GM21619 (cell line): ENCODE data around the gene PGP.

Experiments
- ATAC-seq: cut with Tn5 transposase; IDR thresholded peaks from one replicate; pipeline ENCODE4 v1.9.1; 2021; ENCODE audit not compliant: unreplicated experiment

PGP gene

DNA sequence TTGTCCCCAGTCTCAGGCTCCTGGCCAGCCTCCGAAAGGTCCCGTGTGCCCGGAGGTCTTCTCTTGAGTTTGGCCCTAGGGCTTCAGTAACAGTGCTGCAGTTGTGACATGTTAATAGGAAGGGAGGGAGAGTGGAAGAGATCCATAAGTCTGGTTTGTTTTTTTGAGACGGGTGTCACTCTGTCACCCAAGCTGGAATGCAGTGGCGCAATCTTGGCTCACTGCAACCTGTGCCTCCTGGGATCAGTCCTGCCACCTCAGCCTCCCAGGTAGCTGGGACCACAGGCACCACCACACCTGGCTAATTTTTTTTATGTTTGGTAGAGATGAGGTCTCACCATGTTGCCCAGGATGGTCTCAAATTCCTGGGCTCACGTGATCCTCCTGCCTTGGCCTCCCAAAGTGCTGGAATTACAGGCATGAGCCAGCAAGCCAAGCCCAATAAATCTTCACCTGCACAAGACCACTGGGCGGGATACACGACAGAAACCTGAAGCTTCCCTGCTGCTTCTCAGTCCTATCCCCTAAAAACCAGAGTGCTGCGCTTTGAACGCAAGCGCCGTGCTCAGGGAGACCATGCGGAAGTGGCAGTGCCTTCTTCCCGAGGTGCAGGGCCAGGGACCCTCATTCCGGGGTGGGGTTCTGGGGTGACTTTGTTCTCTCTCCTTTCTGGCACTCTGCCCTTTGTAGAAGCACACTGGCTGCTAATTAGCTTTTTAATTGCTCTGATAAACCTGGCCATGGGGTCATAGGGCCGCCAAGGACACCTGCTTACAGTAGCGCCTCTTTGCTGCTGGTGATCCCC lies 48.2 kb downstream of the PGP start:
- no peak for ATAC-seq

DNA sequence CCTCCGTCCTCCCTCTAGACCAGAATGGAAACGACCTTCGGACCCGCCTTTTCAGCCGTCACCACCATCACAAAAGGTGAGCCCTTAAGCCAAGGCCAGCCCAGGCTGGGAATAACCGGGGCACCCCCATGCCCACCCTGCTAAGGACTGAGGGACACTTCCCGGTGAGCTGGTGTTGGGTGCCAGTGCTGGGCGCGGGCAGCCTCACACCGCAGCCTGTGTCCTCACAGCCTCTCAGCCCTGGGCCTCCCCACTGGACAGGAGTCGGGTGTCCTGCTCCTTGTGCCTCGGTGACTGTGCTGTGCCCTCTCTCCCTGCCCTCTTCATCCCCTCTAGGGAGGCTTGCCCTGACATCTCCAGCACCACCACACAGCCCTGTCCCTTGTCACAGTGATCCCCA lies 48.8 kb downstream of the PGP start:
- no peak for ATAC-seq

DNA sequence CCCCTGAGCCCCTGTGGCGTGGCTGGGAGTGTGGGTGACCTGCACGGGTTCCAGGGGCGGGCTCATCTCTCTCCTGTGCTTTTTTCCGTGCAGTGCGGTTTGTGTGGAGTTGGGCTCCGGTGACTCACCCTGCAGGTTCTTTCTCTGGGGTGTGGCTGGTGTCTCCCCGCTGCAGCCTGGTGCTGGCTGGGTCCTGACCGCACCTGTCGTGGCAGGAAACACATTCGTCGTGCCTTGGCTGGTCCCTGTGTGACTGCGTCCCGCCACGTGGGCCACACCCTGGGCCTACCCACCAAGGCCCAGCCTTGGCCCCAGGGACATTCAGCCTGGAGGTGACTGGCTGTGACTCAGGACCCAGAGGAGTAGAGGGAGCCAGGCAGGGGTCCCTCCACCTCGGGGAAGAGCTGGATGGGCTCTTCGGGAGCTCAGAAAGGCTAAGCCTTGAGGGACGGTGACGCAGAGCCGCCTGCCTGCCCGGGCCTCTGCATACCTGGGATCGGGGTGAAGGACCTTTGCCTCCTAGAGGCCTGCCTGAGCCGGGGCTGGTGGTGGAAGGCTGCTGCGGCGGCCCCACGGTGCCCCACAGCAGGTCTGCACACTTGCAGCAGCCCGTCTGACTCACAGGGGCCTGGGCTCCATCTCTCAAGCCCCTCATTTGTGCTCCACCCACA lies 51.3 kb downstream of the PGP start:
- no peak for ATAC-seq

DNA sequence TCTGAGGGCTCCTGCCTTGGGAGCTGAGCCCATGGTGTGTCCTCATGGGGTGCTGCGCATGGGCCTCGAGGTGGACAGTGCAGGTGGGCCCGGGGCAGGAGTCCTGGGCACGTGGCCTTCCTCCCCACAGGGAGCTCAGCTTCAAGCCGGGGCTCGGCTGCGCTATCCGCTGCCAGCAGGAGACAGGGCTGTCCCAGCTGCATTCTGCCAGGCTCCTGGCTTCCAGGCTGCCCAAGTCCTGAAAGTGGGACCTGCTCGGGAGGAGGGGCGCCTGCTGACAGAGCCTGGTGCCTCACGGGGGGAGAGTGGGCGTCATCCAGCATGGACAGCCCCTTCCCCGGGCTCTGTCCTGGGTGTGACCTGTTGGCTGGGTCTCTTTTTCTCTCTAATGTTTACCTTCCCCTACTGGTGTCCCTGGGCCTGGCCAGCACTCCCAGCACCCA lies 51.9 kb downstream of the PGP start:
- no peak for ATAC-seq

DNA sequence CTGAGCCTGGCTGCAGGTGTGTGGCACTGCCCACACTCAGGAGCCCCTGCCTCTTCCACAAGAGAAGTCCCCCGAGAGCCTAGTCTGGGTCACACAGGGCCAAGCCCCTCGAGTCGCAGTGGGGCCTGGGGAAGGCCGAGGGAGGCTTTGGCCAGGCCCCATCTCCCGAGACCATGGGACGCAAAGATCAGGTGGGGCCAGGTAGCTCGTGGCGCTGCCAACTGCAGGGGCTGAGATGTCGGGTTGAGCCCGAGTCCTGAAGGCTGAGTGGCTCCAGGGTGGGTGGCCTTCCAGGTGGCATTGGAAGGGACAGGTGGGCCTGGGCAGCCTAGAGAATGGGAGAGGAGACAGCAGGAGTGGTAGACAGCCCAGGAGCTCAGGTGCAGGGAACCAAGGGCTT lies 52.7 kb downstream of the PGP start:
- no peak for ATAC-seq
